SK-N-SH (cell line): ENCODE measurements around the gene ZMYND19. TPM values are rescaled to one million over a fixed set of nuclear protein-coding genes. Genes with fewer than 3 reads are reported as not detected.

Experiments
- CTCF ChIA-PET: fragments of 300-600, 350-600 bp; formaldehyde crosslinking; extraction: SDS; loops from one replicate; lab custom pipeline; 2021; lab: Yijun Ruan, JAX
- POLR2A ChIA-PET: fragments of 350-600 bp; sonication (Branson Sonifier 250); formaldehyde crosslinking; extraction: SDS; loops from one replicate; lab custom pipeline; 2020; ENCODE audit warnings: antibody characterized with exemption, inconsistent platforms; lab: Yijun Ruan, JAX
- DNase-seq: peaks from one replicate; pipeline ENCODE4 v3.0.0; 2012
- H2AFZ ChIP-seq: fragments of 200-600 bp; sonication (generic); 2 replicates; pipeline ENCODE4 v1.8.1; 2016; ENCODE audit warnings: antibody characterized with exemption, mild to moderate bottlenecking, low read depth
- H3F3A ChIP-seq: fragments of 200-600 bp; sonication (generic); replicated peaks from 2 replicates; pipeline ENCODE3; 2016; ENCODE audit warnings: antibody characterized with exemption, mild to moderate bottlenecking; ENCODE audit not compliant: insufficient read depth
- H3K27ac ChIP-seq, 2 experiments: fragments of 200-500 bp in 1 of 2; fragments of 200-600 bp in 1 of 2; sonication (Bioruptor generic) in 1 of 2; sonication (generic), shearing (Covaris generic) in 1 of 2; 2 replicates each; pipeline versions ENCODE4 v1.5.1 to v1.6.1; 2014 to 2016; ENCODE audit warnings: low read depth in 2 of 2, inconsistent platforms in 1 of 2, low read length in 1 of 2, mild to moderate bottlenecking in 1 of 2, mixed read lengths in 1 of 2
- H3K27me3 ChIP-seq: fragments of 200-600 bp; sonication (generic), shearing (Covaris generic); 2 replicates; pipeline ENCODE4 v1.6.1; 2016; ENCODE audit warnings: mixed run types; ENCODE audit not compliant: insufficient read depth
- H3K36me3 ChIP-seq, 2 experiments: fragments of 200-500 bp in 1 of 2; fragments of 200-600 bp in 1 of 2; sonication (Bioruptor generic) in 1 of 2; sonication (generic) in 1 of 2; replicated peaks in 1 of 2; 2 replicates each; pipeline versions ENCODE3 to v1.5.1; 2014 to 2016; ENCODE audit warnings: low read length in 1 of 2, mild to moderate bottlenecking in 1 of 2; ENCODE audit not compliant: insufficient read depth in 2 of 2, control insufficient read depth in 1 of 2
- H3K4me1 ChIP-seq, 2 experiments: fragments of 200-500 bp in 1 of 2; fragments of 200-600 bp in 1 of 2; sonication (Bioruptor generic) in 1 of 2; sonication (generic), shearing (Covaris generic) in 1 of 2; 2 replicates each; pipeline versions ENCODE4 v1.5.1 to v1.6.1; 2014 to 2016; ENCODE audit warnings: low read depth in 1 of 2, low read length in 1 of 2, mixed run types in 1 of 2; ENCODE audit not compliant: insufficient read depth in 2 of 2, control insufficient read depth in 1 of 2
- H3K4me2 ChIP-seq: fragments of 200-600 bp; sonication (generic), shearing (Covaris generic); 2 replicates; pipeline ENCODE4 v1.6.1; 2017; ENCODE audit warnings: mixed run types
- H3K4me3 ChIP-seq, 2 experiments: fragments of 200-500 bp in 1 of 2; fragments of 200-600 bp in 1 of 2; sonication (Bioruptor generic) in 1 of 2; sonication (generic), shearing (Covaris generic) in 1 of 2; 2 replicates each; pipeline versions ENCODE4 v1.5.1 to v1.8.1; 2014 to 2016; ENCODE audit warnings: low read depth in 2 of 2, inconsistent platforms in 1 of 2, low read length in 1 of 2, mild to moderate bottlenecking in 1 of 2, mixed read lengths in 1 of 2, moderate library complexity in 1 of 2
- H3K79me2 ChIP-seq: fragments of 200-600 bp; sonication (generic); 2 replicates; pipeline ENCODE4 v1.8.1; 2017; ENCODE audit warnings: mild to moderate bottlenecking; ENCODE audit not compliant: insufficient read depth
- H3K9ac ChIP-seq: fragments of 200-600 bp; sonication (generic); 2 replicates; pipeline ENCODE4 v1.6.1; 2017; ENCODE audit warnings: mixed run types
- H3K9me2 ChIP-seq: fragments of 200-600 bp; sonication (generic); 2 replicates; pipeline ENCODE4 v1.6.1; 2017; ENCODE audit warnings: mixed run types
- H3K9me3 ChIP-seq: fragments of 200-600 bp; sonication (generic); 2 replicates; pipeline ENCODE4 v1.6.1; 2017; ENCODE audit warnings: mixed run types, mild to moderate bottlenecking, moderate library complexity
- H4K20me1 ChIP-seq: fragments of 200-600 bp; sonication (generic); 2 replicates; pipeline ENCODE4 v1.6.1; 2017; ENCODE audit warnings: mild to moderate bottlenecking, mixed run types; ENCODE audit not compliant: insufficient read depth
- JUND ChIP-seq: IDR thresholded peaks from 2 replicates; pipeline ENCODE4 v1.4.0; 2012
- NRF1 ChIP-seq: IDR thresholded peaks from 2 replicates; pipeline ENCODE4 v1.6.1; 2012; ENCODE audit warnings: low read depth, mild to moderate bottlenecking, low read length
- RFX5 ChIP-seq: IDR thresholded peaks from 2 replicates; pipeline ENCODE4 v1.6.1; 2012; ENCODE audit warnings: mild to moderate bottlenecking, improper control_type of control experiment, low read length
- WGBS: methylation state at CpG from one replicate; pipeline ENCODE4 v1.1.6; 2017; ENCODE audit warnings: low lambda C conversion rate; 5-methylcytosine and 5-hydroxymethylcytosine counted together
- polyA plus RNA-seq, 3 experiments: library from polyadenylated mRNA; depleted of rRNA; stranded (reverse); fragments of >200 nt; gene quantifications; 2 replicates each; pipeline ENCODE4 v1.2.3, GENCODE V29; 2012
- TF ChIP-seq, protein P1 (sequence below): IDR thresholded peaks from 2 replicates; pipeline ENCODE4 v1.6.1; 2012; ENCODE audit warnings: mild to moderate bottlenecking, low read depth, low read length, moderate library complexity

Gene ZMYND19
- polyA plus RNA-seq, 1 of the 3 experiments (the other 2 are of a cell fraction), result 43.1 TPM

DNA sequence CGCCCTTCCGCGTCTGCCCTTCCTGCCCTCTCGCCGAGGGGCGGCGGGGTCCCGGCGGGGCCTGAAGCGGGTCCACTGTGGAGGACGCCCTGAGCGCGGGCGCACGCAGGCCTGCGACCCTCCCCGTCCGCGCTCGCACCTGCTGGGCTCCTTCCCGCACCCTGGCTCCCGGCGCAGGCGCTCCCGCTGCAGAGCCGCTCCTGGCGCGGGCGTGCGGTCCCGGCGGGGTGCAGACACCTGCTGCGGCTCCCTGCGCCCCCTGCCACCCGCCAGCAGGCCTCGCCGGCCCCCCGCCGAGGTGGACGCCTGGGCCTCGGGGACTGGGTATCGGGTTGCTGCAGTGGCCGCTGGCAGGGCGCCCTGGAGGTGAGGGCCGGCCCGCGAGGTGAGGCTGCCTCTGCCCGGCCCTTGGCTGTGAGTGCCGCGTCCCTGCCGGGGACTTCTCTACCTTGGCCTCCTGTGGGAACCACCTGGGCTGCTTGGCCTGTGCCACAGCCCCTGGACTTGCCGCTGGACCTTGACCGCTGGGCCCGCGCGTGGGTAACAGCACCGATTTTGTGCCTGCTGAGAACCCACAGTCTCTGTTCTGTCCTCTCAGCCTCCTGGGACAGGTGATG lies 15.8 kb upstream of the ZMYND19 start:
- TF ChIP-seq JUND (no peak), NRF1 (0 out of 2 replicates have a peak, but pooled peaks have one; percentile 23)
- Histone ChIP-seq H3K79me2 (peaks cover 42% of the 10 kb centered on the region), H3K27ac (peak overlapping the region in 1 of 2 experiments; percentile 64; a peak in 1 of 4 replicates), H3K4me2 (peak overlapping the region; percentile 92), H3K36me3 (no peaks in the 10 kb centered on the region), H4K20me1 (no peaks in the 10 kb centered on the region; the same call in 1 of the 2 replicates), H2AFZ (0 out of 2 replicates have a peak overlapping the region, but pooled peaks have one; percentile 59), H3F3A (peaks cover 14% of the 10 kb centered on the region), H3K4me3 (peak overlapping the region; percentile 71 to 76), H3K4me1 (peaks cover 0 to 17% of the 10 kb centered on the region in 2 experiments; a peak in 1 of 4 replicates), H3K9me2 (no peaks in the 10 kb centered on the region), H3K9ac (peak overlapping the region; percentile 73), H3K9me3 (no peaks in the 10 kb centered on the region), H3K27me3 (no peaks in the 10 kb centered on the region)
- POLR2A ChIA-PET, result no interaction called here
- WGBS, result 0% methylated on average over 3 of the region's 57 CpGs
- CTCF ChIA-PET, result interaction anchor here (1.4 to 1.6 kb wide), 2 partner anchors 15 to 16 kb away, joined by 3 to 5 read pairs; partner anchors contain the start of gene ZMYND19
- peak; percentile 65 for DNase-seq

DNA sequence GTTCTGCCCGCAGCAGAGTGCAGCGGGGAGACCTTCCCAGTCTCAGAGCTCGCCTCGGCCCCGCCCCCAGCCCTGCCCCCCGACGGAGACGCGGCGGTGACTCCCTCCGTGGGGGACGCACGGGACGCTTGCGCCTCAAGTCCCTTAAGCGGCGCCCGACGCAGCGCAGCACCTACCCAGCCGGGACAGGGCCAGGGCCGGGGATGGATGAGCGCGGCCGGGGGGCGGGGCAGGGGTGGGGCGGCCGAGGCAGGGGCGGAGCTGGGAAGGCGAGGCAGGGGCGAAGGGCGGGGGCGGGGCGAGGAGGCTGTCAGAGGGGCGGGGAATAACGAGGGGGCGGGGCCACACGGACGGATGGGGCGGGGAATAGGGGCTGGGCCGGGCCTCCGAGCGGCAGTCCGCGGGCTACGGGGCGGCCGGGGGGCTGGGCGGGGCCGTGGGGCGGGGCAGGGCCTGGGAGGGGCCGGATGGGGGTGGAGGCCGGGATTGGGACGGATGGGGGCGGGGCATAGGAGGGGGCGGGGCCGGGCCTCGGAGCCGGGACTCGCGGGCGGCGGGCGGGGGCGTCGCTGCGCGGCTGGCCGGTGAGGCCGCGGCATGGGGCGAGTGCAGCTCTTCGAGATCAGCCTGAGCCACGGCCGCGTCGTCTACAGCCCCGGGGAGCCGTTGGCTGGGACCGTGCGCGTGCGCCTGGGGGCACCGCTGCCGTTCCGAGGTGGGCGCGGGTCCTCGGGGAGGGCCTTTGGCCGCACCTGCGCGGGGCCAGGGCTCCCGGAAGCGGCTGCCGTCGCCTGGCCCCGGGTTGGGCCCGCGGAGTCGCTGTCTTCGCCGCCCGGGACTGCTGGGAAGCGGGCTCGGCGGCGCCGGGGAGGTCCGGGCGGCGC lies 15.1 kb upstream of the ZMYND19 start, which contains the start of gene ARRDC1:
ARRDC1 (plus strand) TSS at position 566 of the 884 bp plus-strand sequence; CDS start at position 598, 32 bp downstream.
- Histone ChIP-seq H2AFZ (0 out of 2 replicates have a peak within 1 kb of the TSS, but pooled peaks have one; percentile 59), H3K9me3 (no peaks in the 10 kb centered on the region), H3K4me3 (peak within 1 kb of the TSS; percentile 71 to 76), H3K79me2 (peaks cover 36% of the 10 kb centered on the region), H3K9me2 (no peaks in the 10 kb centered on the region), H3F3A (peaks cover 12% of the 10 kb centered on the region)
- 1% methylated on average over 23 of the region's 111 CpGs for WGBS
- POLR2A ChIA-PET, result interaction anchor here (0.7 to 1.0 kb wide), 2 partner anchors 12 to 14 kb away, joined by 3 to 7 read pairs; partner anchors contain the start of gene EHMT1
- peak; percentile 54 for TF ChIP-seq NRF1
- TF ChIP-seq, protein P1, sequence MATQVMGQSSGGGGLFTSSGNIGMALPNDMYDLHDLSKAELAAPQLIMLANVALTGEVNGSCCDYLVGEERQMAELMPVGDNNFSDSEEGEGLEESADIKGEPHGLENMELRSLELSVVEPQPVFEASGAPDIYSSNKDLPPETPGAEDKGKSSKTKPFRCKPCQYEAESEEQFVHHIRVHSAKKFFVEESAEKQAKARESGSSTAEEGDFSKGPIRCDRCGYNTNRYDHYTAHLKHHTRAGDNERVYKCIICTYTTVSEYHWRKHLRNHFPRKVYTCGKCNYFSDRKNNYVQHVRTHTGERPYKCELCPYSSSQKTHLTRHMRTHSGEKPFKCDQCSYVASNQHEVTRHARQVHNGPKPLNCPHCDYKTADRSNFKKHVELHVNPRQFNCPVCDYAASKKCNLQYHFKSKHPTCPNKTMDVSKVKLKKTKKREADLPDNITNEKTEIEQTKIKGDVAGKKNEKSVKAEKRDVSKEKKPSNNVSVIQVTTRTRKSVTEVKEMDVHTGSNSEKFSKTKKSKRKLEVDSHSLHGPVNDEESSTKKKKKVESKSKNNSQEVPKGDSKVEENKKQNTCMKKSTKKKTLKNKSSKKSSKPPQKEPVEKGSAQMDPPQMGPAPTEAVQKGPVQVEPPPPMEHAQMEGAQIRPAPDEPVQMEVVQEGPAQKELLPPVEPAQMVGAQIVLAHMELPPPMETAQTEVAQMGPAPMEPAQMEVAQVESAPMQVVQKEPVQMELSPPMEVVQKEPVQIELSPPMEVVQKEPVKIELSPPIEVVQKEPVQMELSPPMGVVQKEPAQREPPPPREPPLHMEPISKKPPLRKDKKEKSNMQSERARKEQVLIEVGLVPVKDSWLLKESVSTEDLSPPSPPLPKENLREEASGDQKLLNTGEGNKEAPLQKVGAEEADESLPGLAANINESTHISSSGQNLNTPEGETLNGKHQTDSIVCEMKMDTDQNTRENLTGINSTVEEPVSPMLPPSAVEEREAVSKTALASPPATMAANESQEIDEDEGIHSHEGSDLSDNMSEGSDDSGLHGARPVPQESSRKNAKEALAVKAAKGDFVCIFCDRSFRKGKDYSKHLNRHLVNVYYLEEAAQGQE, result peak; percentile 49; the same call in 1 of the 2 replicates
- TF ChIP-seq RFX5, result no peak
- TF ChIP-seq, all 33 proteins: peak for 2
- Histone ChIP-seq H3K9ac (peak within 1 kb of the TSS; percentile 73), H4K20me1 (no peaks in the 10 kb centered on the region; the same call in 1 of the 2 replicates), H3K36me3 (no peaks in the 10 kb centered on the region), H3K4me2 (peak within 1 kb of the TSS; percentile 92), H3K27ac (peak within 1 kb of the TSS in 1 of 2 experiments; percentile 64; a peak in 1 of 4 replicates), H3K4me1 (peaks cover 0 to 17% of the 10 kb centered on the region in 2 experiments; a peak in 1 of 4 replicates), H3K27me3 (no peaks in the 10 kb centered on the region)
- DNase-seq, result peak; percentile 99
- CTCF ChIA-PET, result interaction anchor here (0.7 to 1.6 kb wide), 2 partner anchors 15 to 26 kb away, joined by 3 read pairs; partner anchors contain the start of gene ZMYND19
